GM12878 (cell line): ENCODE results near the gene EHHADH. TPM values are rescaled to one million over a fixed set of nuclear protein-coding genes. Genes with fewer than 3 reads are reported as not detected.

ENCODE experiments used
- BMI1 ChIP-seq: fragments of 450-650 bp; IDR thresholded peaks from 2 replicates; pipeline ENCODE4 v1.6.1; 2016; ENCODE audit warnings: mild to moderate bottlenecking, moderate library complexity, borderline replicate concordance
- CHD4 ChIP-seq: fragments of 200-600 bp; sonication (generic); IDR thresholded peaks from 2 replicates; pipeline ENCODE4 v1.6.1; 2016; ENCODE audit warnings: mild to moderate bottlenecking
- CTCF ChIP-seq, 3 experiments: IDR thresholded peaks in 2 of 3; conservative IDR thresholded peaks in 1 of 3; 2 replicates each; pipeline ENCODE4 v1.5.1; 2011; ENCODE audit warnings: low read depth in 3 of 3, low read length in 3 of 3, mild to moderate bottlenecking in 3 of 3, control low read depth in 2 of 3, moderate library complexity in 2 of 3, inconsistent platforms in 1 of 3, mixed read lengths in 1 of 3; ENCODE audit not compliant: control insufficient read depth in 2 of 3, insufficient read depth in 1 of 3; ENCODE audit errors: extremely low read depth in 1 of 3
- ELK1 ChIP-seq: IDR thresholded peaks from 2 replicates; pipeline ENCODE4 v1.6.1; 2012; ENCODE audit warnings: low read depth, low read length, improper control_type of control experiment
- EP300 ChIP-seq, 2 experiments: fragments of 150-350 bp in 1 of 2; IDR thresholded peaks; 2 replicates each; pipeline ENCODE4 v1.6.1; 2011 to 2012; ENCODE audit warnings: low read depth in 2 of 2, low read length in 2 of 2, borderline replicate concordance in 1 of 2, improper control_type of control experiment in 1 of 2, inconsistent platforms in 1 of 2; ENCODE audit not compliant: control insufficient read depth in 1 of 2
- EZH2 ChIP-seq: IDR thresholded peaks from 2 replicates; pipeline ENCODE4 v1.6.1; 2012; ENCODE audit warnings: low read depth, mild to moderate bottlenecking, control low read depth, inconsistent platforms, low read length, borderline replicate concordance; ENCODE audit not compliant: control insufficient read depth
- FOS ChIP-seq: IDR thresholded peaks from 3 replicates; pipeline ENCODE4 v1.6.1; 2011; ENCODE audit warnings: borderline replicate concordance; ENCODE audit not compliant: insufficient read length; ENCODE audit errors: extremely low read depth
- FOXK2 ChIP-seq: fragments of 450-650 bp; IDR thresholded peaks from 2 replicates; pipeline ENCODE4 v1.6.1; 2017; ENCODE audit warnings: mild to moderate bottlenecking, moderate library complexity
- GATAD2B ChIP-seq: fragments of 450-650 bp; conservative IDR thresholded peaks from 2 replicates; pipeline ENCODE4 v1.6.1; 2017; ENCODE audit warnings: low read depth, mild to moderate bottlenecking, moderate library complexity
- IRF3 ChIP-seq: fragments of 450-650 bp; IDR thresholded peaks from 2 replicates; pipeline ENCODE4 v1.6.1; 2014; ENCODE audit warnings: mild to moderate bottlenecking
- MEF2A ChIP-seq: IDR thresholded peaks from 2 replicates; pipeline ENCODE4 v1.6.1; 2011; ENCODE audit warnings: low read depth, mild to moderate bottlenecking, low read length, moderate library complexity; ENCODE audit not compliant: insufficient read depth
- NBN ChIP-seq: fragments of 450-650 bp; IDR thresholded peaks from 2 replicates; pipeline ENCODE4 v1.6.1; 2016
- NFYA ChIP-seq: IDR thresholded peaks from 2 replicates; pipeline ENCODE4 v1.6.1; 2011; ENCODE audit warnings: low read depth, mild to moderate bottlenecking, low read length, improper control_type of control experiment, borderline replicate concordance
- PAX8 ChIP-seq: fragments of 450-650 bp; IDR thresholded peaks from 2 replicates; pipeline ENCODE4 v1.6.1; 2017; ENCODE audit warnings: mild to moderate bottlenecking, moderate library complexity
- POLR2AphosphoS5 ChIP-seq: IDR thresholded peaks from 2 replicates; pipeline ENCODE4 v1.6.1; 2011; ENCODE audit warnings: mild to moderate bottlenecking, low read length, inconsistent platforms
- SREBF1 ChIP-seq: IDR thresholded peaks from 2 replicates; pipeline ENCODE4 v1.6.1; 2012; ENCODE audit warnings: mild to moderate bottlenecking, low read length
- TARDBP ChIP-seq: IDR thresholded peaks from 2 replicates; pipeline ENCODE4 v1.6.1; 2016; ENCODE audit warnings: borderline replicate concordance
- TCF3 ChIP-seq: IDR thresholded peaks from 2 replicates; pipeline ENCODE4 v1.6.1; 2012; ENCODE audit warnings: low read depth, mild to moderate bottlenecking, low read length, borderline replicate concordance; ENCODE audit not compliant: insufficient read depth
- TCF7 ChIP-seq: IDR thresholded peaks from 2 replicates; pipeline ENCODE4 v1.6.1; 2014; ENCODE audit warnings: antibody characterized with exemption, borderline replicate concordance
- ZNF207 ChIP-seq: fragments of 450-650 bp; IDR thresholded peaks from 2 replicates; pipeline ENCODE4 v1.6.1; 2014; ENCODE audit warnings: antibody characterized with exemption, mild to moderate bottlenecking, borderline replicate concordance
- ZNF592 ChIP-seq: fragments of 450-650 bp; IDR thresholded peaks from 2 replicates; pipeline ENCODE4 v1.6.1; 2017; ENCODE audit warnings: mild to moderate bottlenecking, moderate library complexity
- ZSCAN29 ChIP-seq: fragments of 450-650 bp; IDR thresholded peaks from 2 replicates; pipeline ENCODE4 v1.6.1; 2017; ENCODE audit warnings: mild to moderate bottlenecking, moderate library complexity
- polyA plus RNA-seq, 11 experiments: library from polyadenylated mRNA; depleted of rRNA in 4 of 11; unstranded in 6 of 11; stranded (reverse) in 5 of 11; fragments of >200 nt; fragmentation: Nextera tagmentation in 4 of 11; fragmentation: Illumina TruSeq in 1 of 11; extraction: Ambion mirVana in 4 of 11; extraction: Trizol in 1 of 11; gene quantifications; 1 replicate in 1 of 11; 2 replicates in 10 of 11; pipeline versions ENCODE4 v1.2.1 to v1.2.3, GENCODE V29; 2011 to 2016; ENCODE audit warnings: inconsistent platforms in 2 of 11, missing spikeins in 2 of 11, low read depth in 1 of 11
- total RNA-seq, 4 experiments: library from RNA; depleted of rRNA in 3 of 4; stranded (reverse); fragments of >200 nt in 3 of 4; fragmentation: Illumina TruSeq in 1 of 4; extraction: Trizol in 1 of 4; gene quantifications; 2 replicates each; pipeline versions ENCODE4 v1.2.1 to v1.2.3, GENCODE V29; 2013 to 2021

The EHHADH gene
- total and polyA plus RNA-seq, 10 of the 15 experiments (the other 5 are each of a cell fraction or from before 2014, with no cell fraction given): 0.96 to 8.4 (median 5.3) TPM

- peak; percentile 71; the same call in 1 of the 2 replicates for TF ChIP-seq MEF2A
- peak; percentile 60 to 72; a peak in 3 of 4 replicates for TF ChIP-seq EP300 (IDR thresholded peaks at IDR 0.05; ENCODE audit: borderline replicate concordance in 1 of 2, control insufficient read depth in 1 of 2, low read depth in 2 of 2, low read length in 2 of 2)
- peak; percentile 48; the same call in 1 of the 2 replicates for TF ChIP-seq GATAD2B
- TF ChIP-seq CHD4: 0 out of 2 replicates have a peak, but pooled peaks have one; percentile 63
- TF ChIP-seq NBN: 0 out of 2 replicates have a peak, but pooled peaks have one; percentile 56
- peak; percentile 97 for TF ChIP-seq TCF3
- TF ChIP-seq SREBF1: no peak
- TF ChIP-seq POLR2AphosphoS5: no peak
- no peak for TF ChIP-seq EZH2
- no peak for TF ChIP-seq TARDBP
- TF ChIP-seq BMI1: peak; percentile 65
- TF ChIP-seq FOXK2: no peak
- TF ChIP-seq FOS: no peak
- TF ChIP-seq CTCF (IDR thresholded peaks at IDR 0.05 in 2 of 3, conservative IDR thresholded peaks at IDR 0.05 in 1 of 3; ENCODE audit: control insufficient read depth in 2 of 3, extremely low read depth in 1 of 3, insufficient read depth in 1 of 3, low read depth in 3 of 3, low read length in 3 of 3): no peak
- peak; percentile 38; the same call in 1 of the 2 replicates for TF ChIP-seq ZNF207
- no peak for TF ChIP-seq IRF3
- no peak for TF ChIP-seq ZSCAN29
- no peak for TF ChIP-seq ELK1
- TF ChIP-seq TCF7: peak; percentile 49; the same call in 1 of the 2 replicates
- no peak for TF ChIP-seq ZNF592
- TF ChIP-seq NFYA: no peak
- no peak for TF ChIP-seq PAX8
Measured at GRCh38 chr3:185207931-185208746, 45.7 kb downstream of the EHHADH start (continued).
